HTERT RPE-1 (cell line): ENCODE measurements around the gene PUDP.

Source experiments
- in situ Hi-C: fragments of 300-500 bp; cut with MboI; formaldehyde crosslinking; loops from 4 replicates; pipeline ENCODE4 v1.14.3; 2020; ENCODE audit warnings: low sequenced_read_pairs

The PUDP gene

DNA sequence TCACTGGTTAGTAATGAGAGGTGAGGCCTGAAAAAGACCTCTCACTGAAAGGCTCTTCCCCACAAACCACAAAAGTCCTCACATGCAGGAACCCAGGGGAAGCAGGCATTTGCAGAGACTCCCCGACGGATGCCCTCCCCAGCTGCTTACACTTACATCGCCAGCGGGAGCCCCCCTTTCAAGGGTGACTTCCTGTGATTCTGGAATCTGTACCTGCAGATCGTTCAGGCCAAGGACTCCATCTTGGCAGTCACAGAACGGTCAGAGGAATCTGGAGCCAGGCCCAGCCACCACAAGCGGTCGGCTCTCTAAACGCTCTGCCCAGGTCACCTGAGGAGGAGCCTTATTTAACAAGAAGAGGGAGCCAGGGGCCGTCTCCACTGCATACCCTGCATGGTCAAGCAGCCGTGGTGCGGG, 71.7 kb downstream of the PUDP start:
- in situ Hi-C loops = no loop called here

DNA sequence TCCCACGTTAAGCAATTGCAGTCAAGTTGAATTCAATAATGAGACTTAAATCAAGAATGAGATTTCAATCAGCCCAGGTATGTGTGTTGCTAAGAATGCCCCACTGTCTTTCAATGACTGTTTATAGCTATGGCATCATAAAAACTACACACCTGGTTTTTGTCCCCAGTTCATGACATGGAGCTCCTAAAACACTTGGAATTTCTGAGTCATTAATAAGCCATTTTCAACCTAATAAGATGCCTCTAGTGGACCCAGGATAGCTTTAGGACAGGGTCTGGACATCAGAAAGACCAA, 73.1 kb downstream of the PUDP start:
- in situ Hi-C loops = no loop called here

GRCh38 chrX:7074148-7074907, 73.6 kb downstream of the PUDP start:
- in situ Hi-C loops = no loop called here

- in situ Hi-C loops = no loop called here
Measured at GRCh38 chrX:7073336-7073735, 74.6 kb downstream of the PUDP start.

GRCh38 chrX:7072856-7073255, 75.1 kb downstream of the PUDP start:
- in situ Hi-C loops = no loop called here

- in situ Hi-C loops = no loop called here
Measured at GRCh38 chrX:7071390-7071789, 76.6 kb downstream of the PUDP start.

DNA sequence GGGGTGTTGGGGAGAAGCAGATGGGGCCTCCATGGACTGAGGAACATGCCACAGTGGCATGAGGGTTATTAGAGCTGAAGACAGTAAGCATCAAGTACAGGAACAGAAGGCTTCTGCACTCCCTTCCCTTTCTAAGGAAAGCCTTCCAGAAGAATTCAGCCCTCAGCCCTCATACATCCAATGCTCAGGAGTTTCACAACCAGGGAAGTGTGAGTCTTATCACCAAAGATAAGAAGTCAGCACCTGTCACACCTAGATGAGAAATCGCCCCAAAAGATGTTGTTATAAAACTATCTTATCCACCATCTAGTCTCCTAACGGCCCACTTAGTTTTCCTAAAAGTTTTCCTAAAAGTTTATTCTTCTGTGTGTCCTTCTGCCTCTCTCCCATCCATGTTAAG, 78.4 kb downstream of the PUDP start:
- in situ Hi-C loops = no loop called here

- in situ Hi-C loops = no loop called here
Measured at GRCh38 chrX:7068939-7069367, 79.0 kb downstream of the PUDP start.

GRCh38 chrX:7067256-7067655, 80.7 kb downstream of the PUDP start:
- in situ Hi-C loops = no loop called here

- in situ Hi-C loops = no loop called here
Measured at GRCh38 chrX:7065473-7065872, 82.5 kb downstream of the PUDP start.

GRCh38 chrX:7062903-7063302, 85.0 kb downstream of the PUDP start:
- in situ Hi-C loops = no loop called here

DNA sequence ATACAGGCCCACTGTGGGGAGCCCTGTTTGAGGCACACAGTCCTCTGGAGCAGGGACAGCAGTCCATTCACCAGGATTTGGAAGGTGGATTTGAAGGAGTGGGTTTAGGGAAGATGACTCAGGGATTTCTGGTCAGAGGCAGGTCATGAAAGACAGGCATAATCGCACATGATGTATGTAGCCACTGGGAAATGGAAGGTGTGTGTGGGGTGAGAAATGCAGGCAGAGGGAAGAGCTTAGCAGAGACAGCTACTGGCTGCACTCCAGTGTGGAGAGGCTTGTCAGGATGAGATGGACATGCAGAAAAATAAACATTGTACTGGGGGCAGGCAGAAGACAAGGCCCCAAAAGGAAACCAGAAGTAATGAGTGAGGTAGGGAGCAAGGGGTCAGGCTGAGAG, 85.7 kb downstream of the PUDP start:
- in situ Hi-C loops = no loop called here

GRCh38 chrX:7061429-7061828, 86.5 kb downstream of the PUDP start:
- in situ Hi-C loops = no loop called here

DNA sequence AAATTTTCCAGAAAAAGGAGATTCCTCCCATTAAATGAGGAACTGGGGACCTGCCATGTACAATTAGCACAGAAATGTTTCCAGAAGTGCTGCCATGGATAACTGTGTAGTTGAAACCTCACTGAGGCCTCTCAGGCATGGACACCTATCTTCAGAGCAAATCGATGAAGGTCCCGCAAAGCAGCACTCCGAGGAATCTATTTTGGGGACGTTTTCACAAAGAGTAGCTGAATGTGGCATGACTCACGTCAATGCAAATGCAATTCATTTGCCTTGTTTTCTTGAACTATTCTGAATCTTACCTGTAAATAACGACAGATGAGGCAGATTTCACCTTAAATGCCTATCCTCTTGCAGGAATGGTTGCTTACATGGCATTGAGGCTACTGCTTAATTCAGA, 87.5 kb downstream of the PUDP start:
- in situ Hi-C loops = no loop called here

GRCh38 chrX:7059859-7060258, 88.1 kb downstream of the PUDP start:
- in situ Hi-C loops = no loop called here

DNA sequence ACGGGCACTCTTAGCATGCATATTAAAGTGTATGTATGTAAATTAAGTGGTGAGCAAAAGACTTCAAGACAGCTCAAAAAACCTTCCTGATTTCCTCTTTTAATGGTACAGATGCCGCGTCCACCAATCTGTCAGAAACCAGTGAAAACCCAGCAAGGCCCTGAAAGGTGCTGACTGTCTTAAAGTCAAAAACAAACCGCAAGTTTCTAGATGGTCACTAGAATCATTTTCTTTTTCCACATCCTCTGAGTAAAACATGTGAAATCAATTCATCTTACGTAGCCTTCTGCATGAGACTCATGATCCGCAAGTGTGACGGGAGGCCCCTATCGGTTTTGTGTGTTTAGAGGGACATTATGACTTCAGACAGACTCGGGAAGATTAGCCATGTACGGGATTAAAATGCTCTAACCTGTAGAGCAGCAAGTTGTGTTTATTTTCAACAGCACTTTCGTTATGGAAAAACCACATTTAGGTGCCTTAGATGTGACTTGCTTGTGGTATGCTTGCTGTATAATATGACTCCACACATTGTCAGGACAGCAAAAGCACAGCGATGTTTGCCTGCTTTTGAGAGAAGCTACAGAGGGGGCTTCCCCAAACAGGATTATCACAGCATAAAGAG, 88.6 kb downstream of the PUDP start:
- in situ Hi-C loops = no loop called here

DNA sequence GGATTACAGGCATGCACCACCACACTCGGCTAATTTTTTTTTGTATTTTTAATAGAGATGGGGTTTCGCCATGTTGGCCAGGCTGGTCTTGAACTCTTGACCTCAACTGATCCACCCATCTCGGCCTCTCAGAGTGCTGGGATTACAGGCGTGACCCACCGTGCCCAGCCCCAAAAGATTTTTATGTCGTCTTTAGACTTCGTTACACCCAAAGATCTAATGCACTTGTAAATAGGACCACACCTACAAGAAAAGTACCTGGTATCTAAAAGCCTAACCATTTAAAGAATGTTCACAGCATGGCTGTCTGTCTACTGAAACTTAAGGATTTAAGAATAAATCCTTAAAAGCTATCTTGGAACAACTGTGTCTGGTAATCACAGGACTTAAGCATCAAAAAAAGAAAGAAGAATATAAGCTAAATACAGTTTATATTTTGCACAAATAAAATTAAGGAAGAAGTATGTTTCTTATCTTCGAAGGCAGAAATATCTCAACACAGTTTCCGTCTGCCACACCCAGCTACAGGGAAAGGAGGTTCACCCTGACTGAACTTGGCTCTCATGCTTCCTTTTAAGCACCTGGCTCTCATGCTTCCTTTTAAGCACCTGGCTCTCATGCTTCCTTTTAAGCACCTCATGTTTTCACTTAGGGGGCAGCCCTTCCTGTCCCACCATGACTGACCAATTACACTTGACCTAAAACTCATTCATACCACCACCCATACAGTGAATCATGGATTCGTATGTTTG, 92.4 kb downstream of the PUDP start:
- in situ Hi-C loops = no loop called here

DNA sequence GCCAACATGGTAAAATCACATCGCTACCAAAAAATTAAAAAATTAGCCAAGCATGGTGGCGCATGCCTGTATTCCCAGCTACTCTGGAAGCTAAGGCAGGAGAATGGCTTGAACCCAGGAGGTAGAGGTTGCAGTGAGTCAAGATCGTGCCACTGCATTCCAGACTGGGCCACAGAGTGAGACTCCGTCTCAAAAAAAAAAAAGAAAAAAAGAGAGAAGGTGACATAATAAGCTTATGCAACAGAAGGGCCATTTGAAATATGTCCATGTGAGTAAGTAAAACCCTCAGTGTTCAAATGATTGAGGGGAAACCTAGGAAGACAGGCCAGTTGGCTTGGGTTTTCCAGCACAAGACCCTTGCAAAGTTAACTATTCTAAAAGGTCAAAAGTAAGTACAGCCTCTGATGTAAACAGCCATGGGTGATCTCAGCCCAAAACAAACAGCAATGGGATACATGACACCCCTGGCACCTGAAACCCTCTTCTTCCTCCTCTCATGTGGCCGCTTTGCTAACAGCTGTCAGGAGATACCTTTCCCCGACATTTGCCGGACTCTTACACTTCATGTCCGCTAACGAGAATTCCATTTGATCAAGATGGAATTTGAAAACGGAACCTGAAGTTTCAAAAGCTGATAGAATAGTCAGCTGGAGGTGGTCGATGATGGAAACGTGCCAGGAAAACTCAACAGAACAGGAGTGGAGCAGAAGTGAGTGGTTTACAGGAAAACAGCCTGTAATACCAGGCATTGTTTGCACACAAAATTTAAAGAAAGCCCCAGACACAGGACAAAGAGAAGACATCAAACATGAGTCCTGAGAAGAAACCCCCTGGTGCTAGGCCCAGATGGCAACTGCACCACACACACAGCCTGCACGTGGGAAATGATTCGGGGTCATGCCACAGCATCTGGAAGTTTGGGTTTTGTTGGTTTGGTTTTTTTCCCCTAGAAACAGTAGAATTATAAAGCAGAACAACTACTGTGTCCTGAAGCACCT, 93.4 kb downstream of the PUDP start:
- in situ Hi-C loops = no loop called here

- in situ Hi-C loops = no loop called here
Measured at GRCh38 chrX:7052541-7052940, 95.4 kb downstream of the PUDP start.

- in situ Hi-C loops = no loop called here
Measured at GRCh38 chrX:7050271-7050670, 97.7 kb downstream of the PUDP start.

DNA sequence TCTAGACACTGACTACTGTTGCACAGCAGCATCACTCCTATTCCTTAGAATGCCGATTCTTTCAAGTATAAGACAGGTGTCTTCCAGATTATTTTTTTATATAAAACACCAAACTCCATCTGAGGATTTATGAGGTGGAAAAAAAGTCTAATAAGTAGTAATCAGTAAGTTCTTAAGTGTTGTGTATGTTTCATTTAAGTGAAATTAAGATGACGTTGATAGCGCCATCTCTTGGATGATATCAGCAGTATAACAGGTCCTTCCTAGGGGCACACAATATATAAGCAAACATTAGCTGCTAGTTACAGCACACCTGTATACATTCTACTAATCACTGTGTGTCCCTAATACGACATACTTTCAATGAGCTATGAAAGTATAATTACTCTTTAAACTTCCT, 100.0 kb downstream of the PUDP start:
- in situ Hi-C loops = no loop called here
